ENCODE measurements around the gene PLCB1.

- TF ChIP-seq CTCF (IDR thresholded peaks at IDR 0.05; ENCODE audit: low read depth, low read length) (no peak), POLR2A (IDR thresholded peaks at IDR 0.05; ENCODE audit: extremely low read depth, insufficient read length) (no peak), MAX (IDR thresholded peaks at IDR 0.05; ENCODE audit: low read depth, low read length) (no peak), MYC (IDR thresholded peaks at IDR 0.05; ENCODE audit: low read depth, low read length) (no peak)
Measured at GRCh38 chr20:8249634-8250033, 117.6 kb downstream of the PLCB1 start.
